ENCODE measurements around the gene GPR108.

GPR108 gene

DNA sequence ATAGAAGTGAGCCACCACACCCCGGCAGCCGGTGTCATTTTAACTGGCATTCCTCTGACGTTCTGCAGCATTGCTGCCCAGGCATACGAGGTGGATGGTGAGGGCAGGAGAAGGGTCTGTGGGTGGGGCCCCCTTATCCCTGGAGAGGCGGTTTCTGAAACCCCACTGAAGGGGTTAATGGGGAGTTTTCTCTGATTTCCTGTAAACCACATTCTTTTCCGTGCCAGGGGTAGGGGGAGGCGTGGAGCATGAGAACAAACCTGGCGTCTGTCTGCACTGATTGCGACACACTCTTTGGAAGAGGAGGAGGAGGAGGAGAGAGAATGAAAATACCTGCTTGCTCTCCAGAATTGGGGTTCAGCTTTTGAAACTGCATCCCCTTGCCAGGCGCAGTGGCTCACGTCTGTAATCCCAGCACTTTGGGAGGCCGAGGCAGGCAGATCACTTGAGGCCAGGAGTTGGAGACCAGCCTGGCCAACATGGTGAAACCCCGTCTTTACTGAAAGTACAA lies 14.2 kb downstream of the GPR108 start:
- Histone ChIP-seq H3K9ac (ENCODE audit: low read depth, low read length) (no peak overlapping the region), H3K4me2 (ENCODE audit: low read length) (peak overlapping the region; percentile 9), H3K36me3 (ENCODE audit: insufficient read depth, low read length) (no peaks in the 10 kb centered on the region), H3K27me3 (ENCODE audit: control insufficient read depth, insufficient read depth, low read length) (peaks cover 24% of the 10 kb centered on the region), H3K9me3 (replicated peaks; ENCODE audit: low read length) (no peaks in the 10 kb centered on the region), H3K4me1 (ENCODE audit: control insufficient read depth, insufficient read depth, low read length) (peaks cover 4% of the 10 kb centered on the region), H3K4me3 (ENCODE audit: low read length) (no peak overlapping the region)

DNA sequence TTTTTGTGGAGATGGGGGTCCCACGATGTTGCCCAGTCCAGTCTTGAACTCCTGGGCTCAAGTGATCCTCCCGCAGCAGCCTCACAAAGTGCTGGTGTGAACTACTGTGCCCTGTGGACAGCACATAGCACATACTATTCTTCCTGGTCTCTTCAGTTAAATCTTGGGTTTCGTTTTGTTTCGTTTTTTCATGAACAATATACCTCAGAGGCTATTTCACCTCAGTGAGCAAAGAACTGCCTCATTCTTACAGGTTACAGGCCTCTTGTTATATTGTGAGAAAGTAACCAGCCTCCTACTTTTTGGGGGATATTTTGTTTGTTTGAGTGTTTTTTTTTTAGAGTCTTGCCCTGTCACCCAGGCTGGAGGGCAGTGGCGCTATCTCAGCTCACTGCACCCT lies 15.6 kb downstream of the GPR108 start:
- H3K9ac ChIP-seq (ENCODE audit: low read depth, low read length): no peak overlapping the region
- no peaks in the 10 kb centered on the region for H3K36me3 ChIP-seq (ENCODE audit: insufficient read depth, low read length)
- no peak overlapping the region for H3K4me3 ChIP-seq (ENCODE audit: low read length)
- H3K4me1 ChIP-seq (ENCODE audit: control insufficient read depth, insufficient read depth, low read length): peaks cover 4% of the 10 kb centered on the region
- H3K9me3 ChIP-seq (replicated peaks; ENCODE audit: low read length): no peaks in the 10 kb centered on the region
- peaks cover 24% of the 10 kb centered on the region for H3K27me3 ChIP-seq (ENCODE audit: control insufficient read depth, insufficient read depth, low read length)
- H3K4me2 ChIP-seq (ENCODE audit: low read length): no peak overlapping the region

DNA sequence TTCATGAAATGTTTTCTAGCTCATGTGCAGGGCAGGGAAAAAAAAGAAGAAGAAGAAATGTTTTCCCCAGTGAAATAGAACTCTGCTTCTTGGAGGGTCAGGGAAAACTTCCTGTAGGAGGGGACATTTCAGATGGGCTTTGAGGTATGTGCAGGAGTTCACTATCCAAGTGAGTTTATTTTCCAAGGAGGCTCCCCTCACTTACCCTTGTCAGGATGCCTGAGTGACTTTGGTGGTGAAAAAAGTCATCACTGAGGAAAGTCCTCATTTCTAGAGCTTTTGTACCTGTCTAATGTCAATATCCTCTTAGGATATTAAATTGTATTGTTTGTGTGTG lies 16.3 kb downstream of the GPR108 start:
- no peak overlapping the region for H3K4me3 ChIP-seq (ENCODE audit: low read length)
- no peak overlapping the region for H3K4me2 ChIP-seq (ENCODE audit: low read length)
- H3K9me3 ChIP-seq (replicated peaks; ENCODE audit: low read length): no peaks in the 10 kb centered on the region
- peaks cover 24% of the 10 kb centered on the region for H3K27me3 ChIP-seq (ENCODE audit: control insufficient read depth, insufficient read depth, low read length)
- no peaks in the 10 kb centered on the region for H3K36me3 ChIP-seq (ENCODE audit: insufficient read depth, low read length)
- no peak overlapping the region for H3K9ac ChIP-seq (ENCODE audit: low read depth, low read length)
- H3K4me1 ChIP-seq (ENCODE audit: control insufficient read depth, insufficient read depth, low read length): peaks cover 4% of the 10 kb centered on the region

DNA sequence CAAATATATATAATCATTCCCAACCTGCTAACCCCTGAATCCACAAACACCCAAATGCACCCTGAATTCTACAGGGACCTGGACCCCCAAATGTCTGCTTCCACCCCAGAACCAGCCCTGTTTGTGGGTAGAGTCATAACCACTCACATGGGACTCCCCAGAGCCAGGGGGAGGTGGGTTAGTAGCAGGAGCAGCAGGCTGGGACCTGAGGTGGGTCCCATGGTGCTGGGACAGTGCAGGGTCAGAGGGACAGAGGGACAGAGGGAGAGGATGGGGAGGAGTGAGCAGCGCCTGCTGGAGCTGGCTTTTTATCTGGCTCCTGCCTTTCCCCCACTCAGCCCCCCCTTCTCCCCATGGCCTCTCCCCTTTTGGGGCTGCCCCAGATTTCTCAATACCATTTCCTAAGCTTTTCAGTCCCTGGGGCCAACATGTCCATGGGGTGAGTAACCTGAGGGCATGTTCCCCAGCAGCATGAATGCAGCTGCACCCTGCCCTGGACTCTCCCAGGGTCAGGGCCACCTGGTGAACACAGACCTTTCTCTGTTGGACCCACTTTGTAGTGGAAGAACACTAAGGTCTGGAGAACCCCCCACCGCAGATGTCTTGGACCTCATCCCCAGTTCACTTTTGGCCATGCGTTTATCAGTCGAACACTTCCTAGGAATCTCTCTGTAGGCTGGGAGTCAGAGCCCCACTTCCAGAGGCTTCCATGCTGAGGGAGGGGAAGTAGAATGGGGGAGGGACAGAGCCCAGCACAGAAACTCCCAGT lies 16.8 kb downstream of the GPR108 start, which contains the start of gene C3:
TSS of gene C3 (minus strand) at position 282 of the 769 bp plus-strand sequence. CDS start at position 221, 61 bp downstream.
- H3K9ac ChIP-seq (ENCODE audit: low read depth, low read length): no peak within 1 kb of the TSS
- H3K4me2 ChIP-seq (ENCODE audit: low read length): no peak within 1 kb of the TSS
- no peaks in the 10 kb centered on the region for H3K36me3 ChIP-seq (ENCODE audit: insufficient read depth, low read length)
- H3K4me3 ChIP-seq (ENCODE audit: low read length): no peak within 1 kb of the TSS
- H3K4me1 ChIP-seq (ENCODE audit: control insufficient read depth, insufficient read depth, low read length): peaks cover 4% of the 10 kb centered on the region
- peaks cover 22% of the 10 kb centered on the region for H3K27me3 ChIP-seq (ENCODE audit: control insufficient read depth, insufficient read depth, low read length)
- no peaks in the 10 kb centered on the region for H3K9me3 ChIP-seq (replicated peaks; ENCODE audit: low read length)

DNA sequence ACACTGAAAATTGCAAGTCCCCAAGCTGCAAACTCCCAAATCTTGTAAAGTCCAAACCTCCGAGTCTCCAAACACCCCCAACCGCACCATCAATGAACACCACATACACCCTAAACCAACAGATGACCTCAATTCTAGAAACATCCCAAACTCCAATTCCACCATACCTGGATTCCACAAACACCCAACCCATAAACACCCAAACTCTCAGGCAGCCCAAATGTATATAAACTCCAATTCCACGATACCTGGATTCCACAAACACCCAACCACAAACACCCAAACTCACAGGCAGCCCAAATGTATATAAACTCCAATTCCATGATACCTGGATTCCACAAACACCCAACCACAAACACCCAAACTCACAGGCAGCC lies 17.4 kb downstream of the GPR108 start:
- Histone ChIP-seq H3K4me3 (ENCODE audit: low read length) (no peak overlapping the region), H3K27me3 (ENCODE audit: control insufficient read depth, insufficient read depth, low read length) (peaks cover 18% of the 10 kb centered on the region), H3K4me1 (ENCODE audit: control insufficient read depth, insufficient read depth, low read length) (peaks cover 4% of the 10 kb centered on the region), H3K36me3 (ENCODE audit: insufficient read depth, low read length) (no peaks in the 10 kb centered on the region), H3K4me2 (ENCODE audit: low read length) (no peak overlapping the region), H3K9me3 (replicated peaks; ENCODE audit: low read length) (no peaks in the 10 kb centered on the region), H3K9ac (ENCODE audit: low read depth, low read length) (no peak overlapping the region)

DNA sequence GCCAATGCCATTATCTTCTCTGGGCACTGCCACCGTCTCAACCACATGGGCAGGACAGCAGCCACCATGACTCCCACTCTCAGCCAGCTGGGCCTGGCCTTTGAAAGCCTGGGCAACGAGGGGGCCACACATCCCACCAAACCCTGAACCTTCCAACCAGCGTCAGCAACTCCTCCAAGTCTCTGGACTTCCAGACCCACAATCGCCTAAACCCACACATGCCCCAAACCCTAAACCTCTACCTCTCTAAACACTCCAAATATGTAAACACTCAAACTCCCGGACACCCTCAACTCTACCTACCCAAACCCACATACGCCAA lies 17.9 kb downstream of the GPR108 start:
- Histone ChIP-seq H3K36me3 (ENCODE audit: insufficient read depth, low read length) (no peaks in the 10 kb centered on the region), H3K9ac (ENCODE audit: low read depth, low read length) (no peak overlapping the region), H3K4me3 (ENCODE audit: low read length) (no peak overlapping the region), H3K9me3 (replicated peaks; ENCODE audit: low read length) (no peaks in the 10 kb centered on the region), H3K27me3 (ENCODE audit: control insufficient read depth, insufficient read depth, low read length) (peaks cover 18% of the 10 kb centered on the region), H3K4me1 (ENCODE audit: control insufficient read depth, insufficient read depth, low read length) (peaks cover 4% of the 10 kb centered on the region), H3K4me2 (ENCODE audit: low read length) (no peak overlapping the region)

DNA sequence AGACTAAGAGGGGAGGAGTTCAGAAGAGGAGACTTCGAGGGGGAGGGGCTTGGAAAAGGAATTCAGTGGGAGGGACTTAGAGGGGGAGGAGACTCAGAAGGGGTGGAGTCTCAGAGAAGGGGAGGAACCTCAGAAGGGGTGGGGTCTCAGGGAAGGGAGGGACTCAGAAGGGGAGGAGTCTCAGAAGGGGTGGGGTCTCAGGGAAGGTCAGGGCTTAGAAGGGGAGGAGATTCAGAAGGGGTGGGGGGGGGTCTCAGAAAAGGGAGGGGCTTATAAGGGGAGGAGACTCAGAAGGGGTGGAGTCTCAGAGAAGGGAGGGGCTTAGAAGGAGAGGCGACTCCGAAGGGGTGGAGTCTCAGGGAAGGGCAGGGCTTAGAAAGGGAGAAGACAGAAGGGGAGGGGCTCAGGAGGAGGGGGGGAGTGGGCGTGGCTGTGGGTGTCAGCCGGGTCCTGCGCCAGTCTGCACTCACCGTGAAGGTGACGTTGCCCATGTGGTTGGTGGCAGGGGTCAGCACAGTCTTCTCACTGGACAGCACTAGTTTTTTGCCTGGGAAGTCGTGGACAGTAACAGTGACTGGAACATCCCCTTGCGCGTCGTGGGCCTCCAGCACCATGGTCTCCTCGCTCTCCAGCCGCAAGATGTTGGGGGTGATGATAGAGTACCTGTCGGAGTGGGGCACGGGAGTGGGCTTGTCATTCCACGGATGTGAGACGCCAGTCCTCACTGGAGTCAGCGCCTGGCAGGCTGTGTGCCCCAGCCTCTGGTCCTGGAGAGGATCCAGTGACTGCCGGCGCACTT lies 18.4 kb downstream of the GPR108 start:
- Histone ChIP-seq H3K9me3 (replicated peaks; ENCODE audit: low read length) (no peaks in the 10 kb centered on the region), H3K9ac (ENCODE audit: low read depth, low read length) (no peak overlapping the region), H3K4me2 (ENCODE audit: low read length) (no peak overlapping the region), H3K4me1 (ENCODE audit: control insufficient read depth, insufficient read depth, low read length) (peaks cover 4% of the 10 kb centered on the region), H3K27me3 (ENCODE audit: control insufficient read depth, insufficient read depth, low read length) (peaks cover 18% of the 10 kb centered on the region), H3K36me3 (ENCODE audit: insufficient read depth, low read length) (no peaks in the 10 kb centered on the region), H3K4me3 (ENCODE audit: low read length) (no peak overlapping the region)

DNA sequence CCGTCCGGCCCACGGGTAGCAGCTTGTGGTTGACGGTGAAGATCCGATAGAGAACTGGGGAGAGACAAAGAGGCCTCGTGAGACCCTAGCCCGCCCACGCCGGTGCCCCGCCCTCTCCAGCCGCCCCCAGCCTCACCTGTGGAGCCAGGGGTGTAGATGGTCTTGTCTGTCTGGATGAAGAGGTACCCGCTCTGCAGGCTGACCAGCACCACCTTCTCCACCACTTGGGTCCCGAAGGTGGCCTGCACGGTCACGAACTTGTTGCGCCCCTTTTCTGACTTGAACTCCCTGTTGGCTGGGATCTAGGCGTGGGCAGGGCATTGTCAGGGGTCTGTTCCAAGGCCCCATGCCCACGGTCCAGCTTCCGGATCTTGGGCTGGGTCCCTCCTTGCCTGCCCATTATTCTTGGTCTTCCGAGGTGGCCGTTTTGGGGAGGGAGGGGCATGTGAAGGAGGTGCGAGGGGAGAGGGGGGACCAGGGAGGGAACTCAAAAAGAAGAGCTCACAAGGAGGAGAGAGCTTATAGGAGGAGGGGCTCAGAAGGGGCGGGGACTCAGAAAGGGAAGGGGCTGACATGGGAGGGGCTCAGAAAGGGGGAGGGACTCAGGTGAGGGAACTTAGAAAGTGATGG lies 19.2 kb downstream of the GPR108 start:
- Histone ChIP-seq H3K27me3 (ENCODE audit: control insufficient read depth, insufficient read depth, low read length) (peaks cover 15% of the 10 kb centered on the region), H3K36me3 (ENCODE audit: insufficient read depth, low read length) (no peaks in the 10 kb centered on the region), H3K4me1 (ENCODE audit: control insufficient read depth, insufficient read depth, low read length) (peaks cover 3% of the 10 kb centered on the region), H3K9ac (ENCODE audit: low read depth, low read length) (no peak overlapping the region), H3K4me2 (ENCODE audit: low read length) (no peak overlapping the region), H3K4me3 (ENCODE audit: low read length) (no peak overlapping the region), H3K9me3 (replicated peaks; ENCODE audit: low read length) (no peaks in the 10 kb centered on the region)

DNA sequence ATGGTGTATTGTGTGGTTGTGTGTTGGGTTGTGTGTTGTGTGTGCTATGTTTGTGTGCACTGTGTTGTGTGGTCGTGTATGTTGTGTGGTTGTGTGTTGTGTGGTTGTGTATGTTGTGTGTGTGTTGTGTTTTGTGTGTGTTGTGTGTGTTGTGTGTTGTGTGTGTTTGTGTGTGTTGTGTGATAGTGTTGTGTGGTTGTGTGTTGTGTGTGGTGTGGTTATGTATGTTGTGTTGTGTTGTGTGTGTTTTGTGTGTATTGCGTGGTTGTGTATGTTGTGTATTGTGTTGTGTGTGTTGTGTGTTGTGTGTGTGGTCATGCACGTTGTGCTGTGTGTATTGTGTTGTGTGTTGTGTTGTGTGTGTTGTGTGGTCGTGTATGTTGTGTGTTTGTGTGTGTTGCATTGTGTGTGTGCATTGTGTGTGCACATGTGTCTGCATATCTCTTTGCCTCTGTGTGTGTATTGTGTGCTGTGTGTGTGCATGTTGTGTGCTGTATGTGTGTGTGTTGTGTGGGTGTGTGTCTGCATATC lies 19.9 kb downstream of the GPR108 start:
- no peaks in the 10 kb centered on the region for H3K9me3 ChIP-seq (replicated peaks; ENCODE audit: low read length)
- no peak overlapping the region for H3K9ac ChIP-seq (ENCODE audit: low read depth, low read length)
- H3K27me3 ChIP-seq (ENCODE audit: control insufficient read depth, insufficient read depth, low read length): peaks cover 14% of the 10 kb centered on the region
- H3K36me3 ChIP-seq (ENCODE audit: insufficient read depth, low read length): no peaks in the 10 kb centered on the region
- no peak overlapping the region for H3K4me2 ChIP-seq (ENCODE audit: low read length)
- H3K4me3 ChIP-seq (ENCODE audit: low read length): no peak overlapping the region
- no peaks in the 10 kb centered on the region for H3K4me1 ChIP-seq (ENCODE audit: control insufficient read depth, insufficient read depth, low read length)

DNA sequence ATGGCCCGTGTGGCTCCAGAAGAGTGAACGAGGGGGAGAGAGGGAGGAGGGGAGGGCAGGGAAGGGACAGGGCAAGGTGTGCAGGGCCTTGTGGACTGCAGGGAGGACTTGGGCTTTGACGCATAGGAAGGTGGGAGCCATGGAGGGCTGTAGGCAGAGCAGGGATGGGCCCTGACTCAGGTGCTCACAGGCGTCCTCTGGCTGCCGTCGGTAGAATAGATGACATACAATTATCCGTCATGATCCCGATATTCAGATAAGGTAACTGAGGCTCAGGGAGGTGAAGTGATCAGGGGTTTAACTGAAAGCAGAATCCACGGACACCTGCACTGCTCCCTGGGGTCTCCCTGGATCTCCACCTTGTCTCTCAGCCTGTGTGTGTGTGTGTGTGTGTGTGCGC lies 20.3 kb downstream of the GPR108 start:
- no peaks in the 10 kb centered on the region for H3K9me3 ChIP-seq (replicated peaks; ENCODE audit: low read length)
- no peaks in the 10 kb centered on the region for H3K4me1 ChIP-seq (ENCODE audit: control insufficient read depth, insufficient read depth, low read length)

DNA sequence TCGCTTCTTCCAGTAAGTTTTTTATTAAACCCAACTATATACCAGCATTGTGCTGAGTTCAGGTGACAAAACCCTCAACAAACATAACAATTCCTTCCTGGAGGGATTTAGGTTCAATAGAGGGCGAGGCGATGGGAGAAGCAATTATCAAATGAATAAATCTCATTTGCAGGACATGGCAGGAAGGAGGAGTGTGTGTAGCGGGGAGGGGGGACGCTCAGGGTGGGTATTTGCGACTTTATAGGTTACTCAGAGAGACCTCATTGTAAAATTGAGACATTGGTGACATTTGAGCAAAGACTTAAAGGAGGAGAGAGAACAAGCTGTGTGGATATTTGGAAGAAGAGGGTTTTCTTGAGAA lies 20.8 kb downstream of the GPR108 start:
- Histone ChIP-seq H3K4me1 (ENCODE audit: control insufficient read depth, insufficient read depth, low read length) (no peaks in the 10 kb centered on the region), H3K9me3 (replicated peaks; ENCODE audit: low read length) (no peaks in the 10 kb centered on the region), H3K27me3 (ENCODE audit: control insufficient read depth, insufficient read depth, low read length) (peaks cover 9% of the 10 kb centered on the region), H3K9ac (ENCODE audit: low read depth, low read length) (no peak overlapping the region), H3K4me3 (ENCODE audit: low read length) (no peak overlapping the region), H3K36me3 (ENCODE audit: insufficient read depth, low read length) (no peaks in the 10 kb centered on the region), H3K4me2 (ENCODE audit: low read length) (no peak overlapping the region)

More for the DNA sequence above, 20.3 kb downstream of the GPR108 start:
- no peak overlapping the region for H3K4me2 ChIP-seq (ENCODE audit: low read length)
- peaks cover 9% of the 10 kb centered on the region for H3K27me3 ChIP-seq (ENCODE audit: control insufficient read depth, insufficient read depth, low read length)
- no peak overlapping the region for H3K9ac ChIP-seq (ENCODE audit: low read depth, low read length)
- H3K36me3 ChIP-seq (ENCODE audit: insufficient read depth, low read length): no peaks in the 10 kb centered on the region
- H3K4me3 ChIP-seq (ENCODE audit: low read length): no peak overlapping the region
